Activated naive CD4-positive, alpha-beta T cell treated with anti-CD3 and anti-CD28 coated beads for 36 hours (primary cell): ENCODE measurements around the gene AHNAK2. TPM values are rescaled to one million over a fixed set of nuclear protein-coding genes. Genes with fewer than 3 reads are reported as not detected.
"Not testable (repeated sequence)": the region's sequence is repeated elsewhere in the genome, so short reads cannot be mapped to it uniquely, and the experiment has no call there.

Experiments
- CTCF ChIA-PET: fragments of 350-600 bp; sonication (Branson Sonifier 250); formaldehyde crosslinking; loops from one replicate; lab custom pipeline; 2021; ENCODE audit warnings: antibody characterized with exemption; lab: Charles Lee
- DNase-seq: peaks from one replicate; pipeline ENCODE4 v3.0.0-alpha.2; 2020
- H3K27ac Mint-ChIP-seq: one replicate; pipeline ENCODE4 v1.8.0; 2021; ENCODE audit warnings: mild to moderate bottlenecking, mixed read lengths
- H3K27me3 Mint-ChIP-seq: one replicate; pipeline ENCODE4 v1.8.0; 2021; ENCODE audit warnings: low read depth, mixed read lengths
- H3K36me3 Mint-ChIP-seq: one replicate; pipeline ENCODE4 v1.8.0; 2021; ENCODE audit warnings: low read depth, mixed read lengths
- H3K4me1 Mint-ChIP-seq: one replicate; pipeline ENCODE4 v1.8.0; 2021; ENCODE audit warnings: low read depth, mixed read lengths
- H3K4me3 Mint-ChIP-seq: one replicate; pipeline ENCODE4 v1.8.0; 2021; ENCODE audit warnings: mild to moderate bottlenecking, moderate library complexity, mixed read lengths
- H3K9me3 Mint-ChIP-seq: one replicate; pipeline ENCODE4 v1.8.0; 2021; ENCODE audit warnings: mixed read lengths
- intact Hi-C: fragments of 100-400 bp; cut with micrococcal nuclease; formaldehyde crosslinking; loops from one replicate; pipeline ENCODE4 v1.15.1; 2023
- total RNA-seq, 2 experiments: library from RNA; stranded (reverse); gene quantifications; one replicate each; pipeline ENCODE4 v1.2.3, GENCODE V29; 2021

AHNAK2 gene
- total RNA-seq, 2 experiments from 2014 or later = 0.10 TPM

DNA sequence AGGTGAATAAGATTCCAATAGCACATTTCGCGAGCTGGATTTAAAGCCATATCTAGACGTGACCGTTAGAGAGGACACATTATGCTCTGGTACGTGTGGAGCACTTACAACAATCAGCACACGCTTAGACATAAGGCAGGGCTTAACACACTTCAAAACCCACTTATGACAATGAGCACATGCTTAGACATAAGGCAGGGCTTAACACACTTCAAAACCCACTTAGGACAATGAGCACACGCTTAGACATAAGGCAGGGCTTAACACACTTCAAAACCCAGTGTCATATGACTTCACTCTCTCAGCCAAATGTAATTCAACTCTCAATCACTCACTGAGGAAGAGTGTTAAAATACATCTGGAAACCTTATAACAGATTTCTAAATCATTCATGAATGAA, 64.7 kb downstream of the AHNAK2 start:
- DNase-seq = no peak
- Mint-ChIP-seq H3K4me3 (no peak overlapping the region), H3K27me3 (peaks cover 10% of the 10 kb centered on the region), H3K4me1 (no peaks in the 10 kb centered on the region), H3K9me3 (peaks cover 7% of the 10 kb centered on the region), H3K36me3 (no peaks in the 10 kb centered on the region), H3K27ac (no peak overlapping the region)
- CTCF ChIA-PET = interaction anchor here (0.5 kb wide), 1 partner anchor 75 kb away, joined by 3 read pairs; no protein-coding TSS in a partner anchor
- intact Hi-C loops = no loop called here

- CTCF ChIA-PET = no interaction called here
- Mint-ChIP-seq H3K9me3 (peaks cover 7% of the 10 kb centered on the region), H3K36me3 (no peaks in the 10 kb centered on the region)
Measured at GRCh38 chr14:104912053-104912452, 66.1 kb downstream of the AHNAK2 start.

DNA sequence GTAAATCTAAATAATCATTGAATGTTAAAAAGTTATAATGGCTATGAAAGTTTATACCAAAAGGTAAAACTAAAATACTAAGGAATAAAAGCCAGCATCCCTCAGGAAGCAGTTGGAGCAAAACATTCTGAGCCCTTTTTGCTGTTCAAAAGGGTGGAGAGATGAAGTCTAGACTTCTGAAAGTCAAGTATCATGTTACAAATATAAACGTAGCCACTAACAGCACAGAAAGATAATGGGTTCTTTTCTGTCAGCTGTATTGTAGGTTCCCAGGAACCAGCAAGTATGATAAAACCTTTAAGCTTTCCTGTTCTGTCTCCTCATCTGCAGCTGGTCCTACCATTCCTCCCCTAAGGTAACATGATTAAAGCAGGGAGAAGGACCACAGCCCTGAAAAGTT, 69.9 kb downstream of the AHNAK2 start:
- no peak overlapping the region for H3K4me3 Mint-ChIP-seq
- no peaks in the 10 kb centered on the region for H3K4me1 Mint-ChIP-seq
- H3K9me3 Mint-ChIP-seq = peaks cover 7% of the 10 kb centered on the region
- intact Hi-C loops = no loop called here
- no peak for DNase-seq
- no peaks in the 10 kb centered on the region for H3K36me3 Mint-ChIP-seq
- H3K27me3 Mint-ChIP-seq = peaks cover 24% of the 10 kb centered on the region
- no peak overlapping the region for H3K27ac Mint-ChIP-seq
- CTCF ChIA-PET = interaction anchor here (1.2 to 2.2 kb wide), 2 partner anchors 10 to 12 kb away, joined by 4 to 6 read pairs; no protein-coding TSS in a partner anchor

More at GRCh38 chr14:104912053-104912452, 66.1 kb downstream of the AHNAK2 start:
- intact Hi-C loops = no loop called here
- no peak for DNase-seq
- Mint-ChIP-seq H3K4me1 (no peaks in the 10 kb centered on the region), H3K4me3 (no peak overlapping the region), H3K27me3 (peaks cover 14% of the 10 kb centered on the region), H3K27ac (no peak overlapping the region)

DNA sequence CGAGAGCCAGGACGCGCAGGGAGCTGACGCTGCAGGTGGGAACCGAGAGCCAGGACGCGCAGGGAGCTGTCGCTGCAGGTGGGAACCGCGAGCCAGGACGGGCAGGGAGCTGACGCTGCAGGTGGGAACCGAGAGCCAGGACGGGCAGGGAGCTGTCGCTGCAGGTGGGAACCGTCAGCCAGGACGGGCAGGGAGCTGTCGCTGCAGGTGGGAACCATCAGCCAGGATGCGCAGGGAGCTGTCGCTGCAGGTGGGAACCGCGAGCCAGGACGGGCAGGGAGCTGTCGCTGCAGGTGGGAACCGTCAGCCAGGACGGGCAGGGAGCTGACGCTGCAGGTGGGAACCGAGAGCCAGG, 72.6 kb downstream of the AHNAK2 start:
- intact Hi-C loops, H3K27ac Mint-ChIP-seq, H3K4me1 Mint-ChIP-seq, DNase-seq, H3K36me3 Mint-ChIP-seq, H3K9me3 Mint-ChIP-seq, H3K4me3 Mint-ChIP-seq: not testable (repeated sequence)
- CTCF ChIA-PET = interaction anchor here (0.6 kb wide), 2 partner anchors 17 to 199 kb away, joined by 4 read pairs; no protein-coding TSS in a partner anchor
- H3K27me3 Mint-ChIP-seq = peaks cover 16% of the 10 kb centered on the region

DNA sequence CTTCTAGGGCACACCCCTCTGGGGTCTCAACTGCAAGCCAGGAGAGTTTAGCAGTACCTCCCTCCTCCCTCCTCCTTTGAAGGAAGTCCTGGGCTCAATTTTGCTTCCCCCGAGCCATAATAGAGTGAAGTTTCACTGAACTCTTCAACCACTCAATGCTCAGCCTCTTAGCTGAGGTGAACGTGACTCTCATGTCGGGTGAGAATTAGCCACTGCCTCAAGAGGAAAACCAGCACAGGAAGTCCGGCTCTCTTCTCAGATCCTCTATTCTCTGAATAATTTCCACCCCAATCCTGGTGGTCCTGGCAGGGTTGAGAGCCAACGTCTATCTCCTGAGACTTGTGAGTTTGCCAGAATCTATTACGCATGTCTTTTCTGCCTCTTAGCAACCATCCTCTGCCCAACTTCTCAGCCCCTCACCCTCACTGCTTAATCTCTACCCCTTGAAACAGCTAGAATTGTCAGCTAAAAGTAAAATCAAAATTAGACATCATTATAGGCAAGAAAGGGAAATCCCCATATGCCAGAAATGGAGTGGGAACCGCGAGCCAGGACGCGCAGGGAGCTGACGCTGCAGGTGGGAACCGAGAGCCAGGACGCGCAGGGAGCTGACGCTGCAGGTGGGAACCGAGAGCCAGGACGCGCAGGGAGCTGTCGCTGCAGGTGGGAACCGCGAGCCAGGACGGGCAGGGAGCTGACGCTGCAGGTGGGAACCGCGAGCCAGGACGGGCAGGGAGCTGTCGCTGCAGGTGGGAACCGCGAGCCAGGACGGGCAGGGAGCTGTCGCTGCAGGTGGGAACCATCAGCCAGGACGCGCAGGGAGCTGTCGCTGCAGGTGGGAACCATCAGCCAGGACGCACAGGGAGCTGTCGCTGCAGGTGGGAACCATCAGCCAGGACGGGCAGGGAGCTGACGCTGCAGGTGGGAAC, 73.3 kb downstream of the AHNAK2 start:
- H3K36me3 Mint-ChIP-seq, H3K4me3 Mint-ChIP-seq, DNase-seq, H3K4me1 Mint-ChIP-seq, H3K27ac Mint-ChIP-seq, intact Hi-C loops, H3K9me3 Mint-ChIP-seq: not testable (repeated sequence)
- CTCF ChIA-PET = interaction anchor here (0.5 to 0.6 kb wide), 3 partner anchors 18 to 200 kb away, joined by 3 to 4 read pairs (median 4); no protein-coding TSS in a partner anchor
- peaks cover 16% of the 10 kb centered on the region for H3K27me3 Mint-ChIP-seq

DNA sequence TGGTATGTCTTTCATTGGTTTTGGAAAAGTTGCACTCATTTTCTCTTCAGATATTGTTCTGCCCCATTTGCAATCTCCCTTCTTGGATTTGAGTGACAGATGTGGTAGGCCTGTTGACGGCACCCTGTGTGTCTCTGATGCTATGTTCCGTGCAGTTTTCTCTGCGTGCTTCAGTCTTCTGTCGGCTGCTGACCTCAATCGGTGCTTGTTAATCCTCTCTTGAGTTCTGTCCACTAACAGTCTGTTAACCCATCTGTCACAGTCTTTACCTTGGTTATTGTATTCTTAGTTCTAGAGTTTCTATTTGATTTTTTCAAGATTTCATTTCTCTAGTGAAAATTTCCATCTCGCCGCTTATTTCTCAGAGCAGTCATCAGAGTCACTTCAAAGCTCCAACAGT, 74.2 kb downstream of the AHNAK2 start:
- Mint-ChIP-seq H3K27ac (no peak overlapping the region), H3K27me3 (peaks cover 16% of the 10 kb centered on the region), H3K36me3 (no peaks in the 10 kb centered on the region), H3K4me3 (no peak overlapping the region), H3K9me3 (no peaks in the 10 kb centered on the region), H3K4me1 (no peaks in the 10 kb centered on the region)
- DNase-seq = no peak
- CTCF ChIA-PET = interaction anchor here (0.5 kb wide), 1 partner anchor 107 kb away, joined by 3 read pairs; no protein-coding TSS in a partner anchor
- intact Hi-C loops = no loop called here

DNA sequence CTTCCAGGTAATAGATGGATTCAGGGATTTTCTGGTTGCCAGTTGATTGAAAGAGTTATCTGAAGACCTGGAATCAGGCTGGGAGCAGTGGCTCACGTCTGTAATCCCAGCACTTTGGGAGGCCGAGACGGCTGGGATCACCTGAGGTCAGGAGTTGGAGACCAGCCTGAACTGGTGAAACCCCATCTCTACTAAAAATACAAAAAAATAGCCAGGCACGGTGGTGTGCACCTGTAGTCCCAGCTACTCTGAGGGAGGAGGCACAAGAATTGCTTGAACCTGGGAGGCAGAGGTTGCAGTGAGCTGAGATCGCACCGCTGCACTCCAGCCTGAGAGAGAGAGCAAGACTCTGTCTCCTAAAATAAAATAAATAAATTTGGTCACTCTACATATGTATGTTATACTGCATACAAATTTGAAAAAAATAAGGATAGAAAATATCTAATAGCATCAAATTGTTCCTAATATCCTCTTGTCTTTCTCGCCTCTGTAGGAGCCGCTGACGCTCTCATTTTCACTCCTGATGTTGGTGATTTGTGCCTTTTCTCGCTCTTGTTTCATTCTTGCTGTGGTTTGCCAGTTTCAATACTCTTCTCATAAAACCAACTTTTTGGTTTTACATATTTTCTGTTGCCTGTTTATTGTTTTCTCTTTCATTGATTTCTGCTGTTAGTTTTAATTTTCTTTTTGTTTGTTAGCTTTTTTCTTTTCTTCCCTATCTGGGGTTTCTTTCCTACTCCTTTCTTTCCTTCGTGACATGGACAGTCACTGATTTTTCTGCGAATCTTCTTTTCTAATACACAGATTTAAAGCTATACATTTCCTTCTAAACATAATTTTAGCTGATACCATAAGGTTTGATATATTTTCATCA, 77.3 kb downstream of the AHNAK2 start:
- H3K9me3 Mint-ChIP-seq = no peaks in the 10 kb centered on the region
- H3K36me3 Mint-ChIP-seq = no peaks in the 10 kb centered on the region
- H3K4me3 Mint-ChIP-seq = no peak overlapping the region
- no peaks in the 10 kb centered on the region for H3K4me1 Mint-ChIP-seq
- no peak overlapping the region for H3K27ac Mint-ChIP-seq
- H3K27me3 Mint-ChIP-seq = peaks cover 11% of the 10 kb centered on the region
- CTCF ChIA-PET = interaction anchor here (0.7 kb wide), 1 partner anchor 65 kb away, joined by 3 read pairs; no protein-coding TSS in a partner anchor
- intact Hi-C loops = no loop called here
- no peak for DNase-seq

DNA sequence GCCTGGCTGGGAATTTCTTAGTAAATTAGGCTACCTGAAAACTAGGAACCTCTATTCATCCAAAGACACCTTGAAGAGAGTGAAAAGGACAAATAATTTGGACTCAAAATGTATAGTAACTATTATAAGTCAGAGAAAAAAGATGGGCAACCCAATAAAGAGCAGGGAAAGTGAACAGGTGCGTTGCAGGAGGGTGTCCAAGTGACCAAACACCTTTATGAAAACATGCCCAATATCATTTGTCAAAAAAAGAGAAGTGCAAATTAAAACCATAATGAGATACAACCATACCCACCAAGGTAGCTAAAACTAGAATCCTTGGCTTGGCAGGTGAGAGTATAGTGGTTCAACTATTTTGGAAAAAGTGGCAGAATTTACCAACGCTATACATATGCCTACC, 78.4 kb downstream of the AHNAK2 start:
- intact Hi-C loops = no loop called here
- no peaks in the 10 kb centered on the region for H3K9me3 Mint-ChIP-seq
- peaks cover 8% of the 10 kb centered on the region for H3K27me3 Mint-ChIP-seq
- H3K36me3 Mint-ChIP-seq = no peaks in the 10 kb centered on the region
- no peak for DNase-seq
- H3K4me1 Mint-ChIP-seq = no peaks in the 10 kb centered on the region
- H3K4me3 Mint-ChIP-seq = no peak overlapping the region
- CTCF ChIA-PET = no interaction called here
- no peak overlapping the region for H3K27ac Mint-ChIP-seq

DNA sequence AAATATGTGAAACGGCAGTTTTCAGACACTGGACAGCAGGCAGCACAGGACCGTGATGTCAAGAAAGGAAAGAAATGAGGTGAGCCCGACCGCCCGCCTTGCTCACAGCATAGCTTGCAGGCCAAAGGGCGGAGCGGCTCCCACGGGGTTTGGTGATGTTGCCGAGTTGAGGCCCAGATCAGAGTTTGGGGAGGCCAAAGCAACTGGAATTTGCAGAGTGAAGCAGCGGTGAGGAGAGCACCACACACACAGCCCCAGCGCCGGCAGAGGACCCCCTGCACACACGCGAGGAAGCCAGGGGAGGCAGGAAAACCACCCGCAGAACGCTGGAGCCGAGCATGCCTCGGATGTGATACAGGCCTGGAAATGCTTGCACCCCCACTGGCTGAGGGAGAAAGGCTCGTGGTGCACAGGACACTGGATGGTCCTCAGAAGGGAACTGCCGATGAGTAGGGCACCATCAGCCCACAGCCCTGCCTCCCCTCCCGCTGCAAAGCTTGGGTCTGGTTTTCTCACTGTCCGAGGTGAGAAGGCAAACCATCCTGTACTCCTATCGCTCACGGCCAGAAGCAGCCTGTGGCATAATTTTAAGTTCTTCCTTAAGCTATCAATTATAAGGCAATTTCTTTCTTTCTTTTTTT, 79.2 kb downstream of the AHNAK2 start:
- Mint-ChIP-seq H3K27me3 (peaks cover 2% of the 10 kb centered on the region), H3K36me3 (no peaks in the 10 kb centered on the region), H3K4me1 (no peaks in the 10 kb centered on the region), H3K4me3 (no peak overlapping the region), H3K9me3 (no peaks in the 10 kb centered on the region), H3K27ac (no peak overlapping the region)
- CTCF ChIA-PET = interaction anchor here (1.3 kb wide), 1 partner anchor 73 kb away, joined by 3 read pairs; no protein-coding TSS in a partner anchor
- intact Hi-C loops = no loop called here
- DNase-seq = no peak

DNA sequence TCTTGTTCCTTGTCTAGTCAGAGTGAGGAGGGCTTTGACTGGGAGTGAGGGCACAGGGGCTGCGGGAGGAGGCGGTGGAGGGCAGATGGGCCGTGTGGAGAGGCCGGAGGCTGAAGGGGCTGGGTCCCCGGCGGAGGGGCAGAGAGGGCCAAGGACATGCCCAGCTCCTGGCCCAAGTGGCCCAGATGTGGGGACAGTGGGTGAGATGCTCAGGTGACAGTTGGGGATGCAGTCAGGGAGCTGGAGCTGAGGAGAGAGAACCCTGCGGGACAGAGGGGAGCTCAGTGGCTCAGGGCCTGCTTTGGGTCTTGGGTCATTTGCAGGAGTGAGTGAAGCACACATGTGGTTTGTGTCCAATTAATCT, 80.0 kb downstream of the AHNAK2 start:
- H3K4me1 Mint-ChIP-seq = no peaks in the 10 kb centered on the region
- CTCF ChIA-PET = interaction anchor here (0.5 to 1.3 kb wide), 3 partner anchors 10 to 77 kb away, joined by 3 to 4 read pairs (median 3); no protein-coding TSS in a partner anchor
- DNase-seq = no peak
- no peak overlapping the region for H3K4me3 Mint-ChIP-seq
- H3K36me3 Mint-ChIP-seq = no peaks in the 10 kb centered on the region
- H3K27ac Mint-ChIP-seq = no peak overlapping the region
- H3K9me3 Mint-ChIP-seq = no peaks in the 10 kb centered on the region
- no peaks in the 10 kb centered on the region for H3K27me3 Mint-ChIP-seq
- intact Hi-C loops = no loop called here

DNA sequence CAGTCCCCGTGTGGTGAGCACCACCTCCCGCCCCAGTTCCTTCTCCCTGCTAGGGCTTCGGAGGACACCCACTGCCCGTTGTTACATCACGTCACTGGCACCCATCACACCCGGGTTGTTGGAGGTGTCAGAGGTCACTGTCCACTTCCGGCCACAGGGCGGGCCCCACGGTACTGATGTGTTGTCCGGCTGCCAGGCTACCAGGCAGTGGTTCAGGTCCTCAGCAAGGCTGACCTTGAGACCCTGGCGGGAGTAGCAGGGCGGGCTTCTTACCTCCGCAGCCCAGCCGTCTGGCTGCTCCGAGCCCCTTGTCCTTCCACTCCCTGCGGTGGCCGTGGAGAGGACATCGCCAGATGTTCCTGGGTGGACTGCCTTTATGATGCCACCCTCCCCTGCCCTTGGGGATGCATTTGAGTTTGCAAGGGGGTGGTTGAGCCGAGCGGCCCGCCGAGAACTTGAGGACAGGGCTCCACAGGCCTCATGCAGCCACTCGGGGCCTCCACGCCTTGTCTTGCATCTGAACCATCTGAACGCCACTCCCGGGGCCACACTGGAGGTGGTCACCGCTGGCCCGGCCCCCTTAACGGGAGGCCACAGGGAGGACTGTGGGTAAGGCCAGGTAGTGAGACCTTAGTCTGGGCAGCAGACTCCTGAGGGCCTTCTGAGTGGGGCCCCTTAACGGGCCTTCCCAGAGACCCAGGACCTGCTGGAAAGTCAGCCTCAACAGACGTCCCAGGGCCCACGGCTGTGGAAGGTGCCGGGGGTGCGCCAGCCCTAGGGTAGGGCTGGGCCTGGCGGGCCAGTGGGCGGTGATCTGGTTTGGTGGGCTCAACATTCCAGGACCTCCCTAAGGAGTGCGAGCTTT, 80.6 kb downstream of the AHNAK2 start:
- Mint-ChIP-seq H3K27ac (no peak overlapping the region), H3K4me1 (no peaks in the 10 kb centered on the region), H3K36me3 (no peaks in the 10 kb centered on the region), H3K9me3 (no peaks in the 10 kb centered on the region), H3K27me3 (no peaks in the 10 kb centered on the region), H3K4me3 (no peak overlapping the region)
- CTCF ChIA-PET = interaction anchor here (0.5 to 2.3 kb wide), 5 partner anchors 10 to 159 kb away, joined by 3 to 6 read pairs (median 3); no protein-coding TSS in a partner anchor
- intact Hi-C loops = no loop called here
- DNase-seq = no peak
